Breast epithelium (tissue), 3 donors: Measurements from ENCODE around the gene MUC22.

ENCODE experiments used
- POLR2A ChIP-seq: fragments of 450-650 bp; IDR thresholded peaks from one replicate; pipeline ENCODE4 v1.6.1; 2016; ENCODE audit warnings: antibody characterized with exemption, mild to moderate bottlenecking, moderate library complexity
- POLR2AphosphoS5 ChIP-seq, 3 donors: sonication (generic); formaldehyde crosslinking; IDR thresholded peaks; one replicate each; pipeline ENCODE4 v1.6.1; 2017; ENCODE audit warnings: antibody characterized with exemption in 3 of 3
- TF ChIP-seq, protein P1 (sequence below), 3 donors: fragments of 450-650 bp; IDR thresholded peaks; one replicate each; pipeline ENCODE4 v1.5.1; 2016 to 2017; ENCODE audit warnings: antibody characterized with exemption in 3 of 3, mild to moderate bottlenecking in 3 of 3, moderate library complexity in 3 of 3

DNA sequence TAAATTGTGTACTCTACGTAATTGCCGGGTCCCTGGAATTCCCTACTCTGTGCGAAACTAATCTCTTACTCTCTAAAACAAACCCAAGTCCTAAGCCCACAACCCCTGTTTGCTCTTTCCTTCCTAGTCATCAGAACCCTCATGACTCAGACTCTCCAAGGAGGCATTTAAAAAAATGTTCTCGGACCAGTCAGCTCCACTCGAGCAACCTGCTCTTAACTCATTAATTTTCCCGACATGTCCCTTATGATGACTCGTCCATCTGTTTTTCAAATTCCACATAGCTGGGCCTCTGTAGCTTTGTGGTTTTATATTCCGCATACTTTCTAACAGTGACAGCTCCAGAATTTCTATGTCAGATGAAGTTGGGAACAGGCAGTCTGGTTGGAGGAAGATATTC, 2.6 kb upstream of the MUC22 start:
- TF ChIP-seq, protein P1, sequence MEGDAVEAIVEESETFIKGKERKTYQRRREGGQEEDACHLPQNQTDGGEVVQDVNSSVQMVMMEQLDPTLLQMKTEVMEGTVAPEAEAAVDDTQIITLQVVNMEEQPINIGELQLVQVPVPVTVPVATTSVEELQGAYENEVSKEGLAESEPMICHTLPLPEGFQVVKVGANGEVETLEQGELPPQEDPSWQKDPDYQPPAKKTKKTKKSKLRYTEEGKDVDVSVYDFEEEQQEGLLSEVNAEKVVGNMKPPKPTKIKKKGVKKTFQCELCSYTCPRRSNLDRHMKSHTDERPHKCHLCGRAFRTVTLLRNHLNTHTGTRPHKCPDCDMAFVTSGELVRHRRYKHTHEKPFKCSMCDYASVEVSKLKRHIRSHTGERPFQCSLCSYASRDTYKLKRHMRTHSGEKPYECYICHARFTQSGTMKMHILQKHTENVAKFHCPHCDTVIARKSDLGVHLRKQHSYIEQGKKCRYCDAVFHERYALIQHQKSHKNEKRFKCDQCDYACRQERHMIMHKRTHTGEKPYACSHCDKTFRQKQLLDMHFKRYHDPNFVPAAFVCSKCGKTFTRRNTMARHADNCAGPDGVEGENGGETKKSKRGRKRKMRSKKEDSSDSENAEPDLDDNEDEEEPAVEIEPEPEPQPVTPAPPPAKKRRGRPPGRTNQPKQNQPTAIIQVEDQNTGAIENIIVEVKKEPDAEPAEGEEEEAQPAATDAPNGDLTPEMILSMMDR (IDR thresholded peaks at IDR 0.05): no peak
- TF ChIP-seq POLR2A (no peak), POLR2AphosphoS5 (IDR thresholded peaks at IDR 0.05) (no peak)
